ENCODE data around the gene DSCAM.

DSCAM gene

GRCh38 chr21:40638466-40639251 is 208.3 kb downstream of the DSCAM start:
- Histone ChIP-seq H3K27ac (replicated peaks) (no peak overlapping the region), H3K4me3 (replicated peaks; ENCODE audit: insufficient read depth, low read length) (no peak overlapping the region), H3K27me3 (ENCODE audit: insufficient read depth, poor library complexity, severe bottlenecking) (no peaks in the 10 kb centered on the region)
- TF ChIP-seq REST (IDR thresholded peaks at IDR 0.05; ENCODE audit: insufficient replicate concordance, low read depth) (no peak), GABPA (IDR thresholded peaks at IDR 0.05; ENCODE audit: low read depth) (no peak), SPI1 (IDR thresholded peaks at IDR 0.05; ENCODE audit: borderline replicate concordance, low read depth) (no peak), CTCF (IDR thresholded peaks at IDR 0.05; ENCODE audit: insufficient read depth, low read length) (no peak), POLR2AphosphoS5 (IDR thresholded peaks at IDR 0.05; ENCODE audit: low read depth) (no peak)
- DNase-seq (ENCODE audit: low read depth in 1 of 2, low spot score in 1 of 2), result no peak

GRCh38 chr21:40636026-40636425 is 210.9 kb downstream of the DSCAM start:
- no peak overlapping the region for H3K4me3 ChIP-seq (replicated peaks; ENCODE audit: insufficient read depth, low read length)
- TF ChIP-seq REST (IDR thresholded peaks at IDR 0.05; ENCODE audit: insufficient replicate concordance, low read depth) (no peak), GABPA (IDR thresholded peaks at IDR 0.05; ENCODE audit: low read depth) (no peak), POLR2AphosphoS5 (IDR thresholded peaks at IDR 0.05; ENCODE audit: low read depth) (no peak), CTCF (IDR thresholded peaks at IDR 0.05; ENCODE audit: insufficient read depth, low read length) (no peak), SPI1 (IDR thresholded peaks at IDR 0.05; ENCODE audit: borderline replicate concordance, low read depth) (no peak)

GRCh38 chr21:40635391-40635790 is 211.6 kb downstream of the DSCAM start:
- TF ChIP-seq REST (IDR thresholded peaks at IDR 0.05; ENCODE audit: insufficient replicate concordance, low read depth) (no peak), SPI1 (IDR thresholded peaks at IDR 0.05; ENCODE audit: borderline replicate concordance, low read depth) (no peak), GABPA (IDR thresholded peaks at IDR 0.05; ENCODE audit: low read depth) (no peak), POLR2AphosphoS5 (IDR thresholded peaks at IDR 0.05; ENCODE audit: low read depth) (no peak), CTCF (IDR thresholded peaks at IDR 0.05; ENCODE audit: insufficient read depth, low read length) (no peak)
- Histone ChIP-seq H3K27me3 (ENCODE audit: insufficient read depth, poor library complexity, severe bottlenecking) (no peaks in the 10 kb centered on the region), H3K27ac (replicated peaks) (no peak overlapping the region), H3K4me3 (replicated peaks; ENCODE audit: insufficient read depth, low read length) (no peak overlapping the region)
- no peak for DNase-seq (ENCODE audit: low read depth in 1 of 2, low spot score in 1 of 2)

More at GRCh38 chr21:40636026-40636425, 210.9 kb downstream of the DSCAM start:
- DNase-seq (ENCODE audit: low read depth in 1 of 2, low spot score in 1 of 2), result no peak
- H3K27ac ChIP-seq (replicated peaks), result no peak overlapping the region
- no peaks in the 10 kb centered on the region for H3K27me3 ChIP-seq (ENCODE audit: insufficient read depth, poor library complexity, severe bottlenecking)
